HEK293 (cell line): ENCODE data around the gene SPTBN1.

Source experiments
- REST ChIP-seq: fragments of 450-650 bp; formaldehyde crosslinking; IDR thresholded peaks from 2 replicates; pipeline ENCODE4 v1.5.1; 2016; ENCODE audit warnings: missing biosample characterization, missing genetic modification characterization
- ZBTB17 ChIP-seq: fragments of 450-650 bp; formaldehyde crosslinking; IDR thresholded peaks from 2 replicates; pipeline ENCODE4 v1.5.1; 2016; ENCODE audit warnings: missing biosample characterization, missing genetic modification characterization
- TF ChIP-seq, protein P1 (sequence below): fragments of 450-650 bp; formaldehyde crosslinking; IDR thresholded peaks from 2 replicates; pipeline ENCODE4 v1.5.1; 2016; ENCODE audit warnings: missing biosample characterization, missing genetic modification characterization

DNA sequence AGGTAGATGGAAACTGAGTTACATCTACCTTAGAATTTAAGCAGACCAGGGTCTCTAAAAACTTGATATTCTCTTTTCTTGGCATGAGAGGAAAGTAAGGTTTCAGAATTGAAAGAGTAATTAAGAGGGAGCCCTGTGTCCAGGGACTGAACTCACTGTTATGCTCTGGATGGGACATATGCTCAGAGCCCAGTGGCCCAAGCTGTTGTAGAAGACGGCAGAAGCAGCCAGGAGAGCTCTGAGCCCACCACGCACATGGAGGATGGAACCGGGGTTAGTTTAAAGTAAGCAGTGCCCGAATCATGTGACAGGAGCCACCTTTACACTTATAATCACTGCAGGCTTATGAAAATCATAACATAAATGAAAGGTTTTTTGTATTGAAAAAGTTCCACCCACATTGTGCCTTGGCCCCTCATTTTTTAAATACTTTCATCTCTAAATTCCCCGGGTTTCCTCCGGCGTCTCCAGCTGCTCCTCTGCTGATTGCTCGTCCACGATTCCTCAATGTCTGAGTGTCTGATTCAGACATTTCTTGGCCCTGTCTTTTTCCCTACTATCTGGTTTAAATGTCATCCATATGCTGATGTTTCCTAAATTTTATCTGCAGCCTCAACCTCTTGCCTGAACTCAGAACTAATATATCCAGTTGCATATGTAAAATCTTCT, 36.1 kb upstream of the SPTBN1 start:
- no peak for TF ChIP-seq ZBTB17 (tag by site-specific recombination)
- no peak for TF ChIP-seq REST (tag by site-specific recombination)
- TF ChIP-seq, protein P1, sequence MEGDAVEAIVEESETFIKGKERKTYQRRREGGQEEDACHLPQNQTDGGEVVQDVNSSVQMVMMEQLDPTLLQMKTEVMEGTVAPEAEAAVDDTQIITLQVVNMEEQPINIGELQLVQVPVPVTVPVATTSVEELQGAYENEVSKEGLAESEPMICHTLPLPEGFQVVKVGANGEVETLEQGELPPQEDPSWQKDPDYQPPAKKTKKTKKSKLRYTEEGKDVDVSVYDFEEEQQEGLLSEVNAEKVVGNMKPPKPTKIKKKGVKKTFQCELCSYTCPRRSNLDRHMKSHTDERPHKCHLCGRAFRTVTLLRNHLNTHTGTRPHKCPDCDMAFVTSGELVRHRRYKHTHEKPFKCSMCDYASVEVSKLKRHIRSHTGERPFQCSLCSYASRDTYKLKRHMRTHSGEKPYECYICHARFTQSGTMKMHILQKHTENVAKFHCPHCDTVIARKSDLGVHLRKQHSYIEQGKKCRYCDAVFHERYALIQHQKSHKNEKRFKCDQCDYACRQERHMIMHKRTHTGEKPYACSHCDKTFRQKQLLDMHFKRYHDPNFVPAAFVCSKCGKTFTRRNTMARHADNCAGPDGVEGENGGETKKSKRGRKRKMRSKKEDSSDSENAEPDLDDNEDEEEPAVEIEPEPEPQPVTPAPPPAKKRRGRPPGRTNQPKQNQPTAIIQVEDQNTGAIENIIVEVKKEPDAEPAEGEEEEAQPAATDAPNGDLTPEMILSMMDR = no peak
